Nephron (organoid): ENCODE measurements around the gene HMCN2.

Experiments
- H3K27ac Mint-ChIP-seq, 3 experiments: 2 replicates each; pipeline ENCODE4 v1.8.0; 2020; ENCODE audit warnings: mixed read lengths in 3 of 3, mild to moderate bottlenecking in 2 of 3, moderate library complexity in 1 of 3
- H3K27me3 Mint-ChIP-seq: 2 replicates; pipeline ENCODE4 v1.8.0; 2021; ENCODE audit warnings: low read depth, mild to moderate bottlenecking, moderate library complexity, mixed read lengths
- H3K36me3 Mint-ChIP-seq: 2 replicates; pipeline ENCODE4 v1.8.0; 2020; ENCODE audit warnings: low read depth, mixed read lengths
- H3K4me1 Mint-ChIP-seq: 2 replicates; pipeline ENCODE4 v1.8.0; 2020; ENCODE audit warnings: mixed read lengths
- H3K4me3 Mint-ChIP-seq, 3 experiments: 2 replicates each; pipeline ENCODE4 v1.8.0; 2020; ENCODE audit warnings: mild to moderate bottlenecking in 3 of 3, mixed read lengths in 3 of 3, moderate library complexity in 2 of 3
- H3K9me3 Mint-ChIP-seq: 2 replicates; pipeline ENCODE4 v1.8.0; 2020; ENCODE audit warnings: mixed read lengths
- TF ChIP-seq, protein P1 (sequence below), 3 experiments: fragments of 200-600 bp; sonication (generic); IDR thresholded peaks; one replicate each; pipeline ENCODE4 v1.5.0; 2021; ENCODE audit warnings: antibody characterized with exemption in 3 of 3; ENCODE audit not compliant: unreplicated experiment in 3 of 3

HMCN2 gene

GRCh38 chr9:130259044-130259443 lies 6.5 kb upstream of the HMCN2 start:
- Mint-ChIP-seq H3K27me3 (peaks cover 45% of the 10 kb centered on the region), H3K9me3 (peaks cover 2% of the 10 kb centered on the region), H3K27ac (no peak overlapping the region), H3K4me3 (no peak overlapping the region), H3K36me3 (no peaks in the 10 kb centered on the region), H3K4me1 (peaks cover 35% of the 10 kb centered on the region)
- TF ChIP-seq, protein P1, sequence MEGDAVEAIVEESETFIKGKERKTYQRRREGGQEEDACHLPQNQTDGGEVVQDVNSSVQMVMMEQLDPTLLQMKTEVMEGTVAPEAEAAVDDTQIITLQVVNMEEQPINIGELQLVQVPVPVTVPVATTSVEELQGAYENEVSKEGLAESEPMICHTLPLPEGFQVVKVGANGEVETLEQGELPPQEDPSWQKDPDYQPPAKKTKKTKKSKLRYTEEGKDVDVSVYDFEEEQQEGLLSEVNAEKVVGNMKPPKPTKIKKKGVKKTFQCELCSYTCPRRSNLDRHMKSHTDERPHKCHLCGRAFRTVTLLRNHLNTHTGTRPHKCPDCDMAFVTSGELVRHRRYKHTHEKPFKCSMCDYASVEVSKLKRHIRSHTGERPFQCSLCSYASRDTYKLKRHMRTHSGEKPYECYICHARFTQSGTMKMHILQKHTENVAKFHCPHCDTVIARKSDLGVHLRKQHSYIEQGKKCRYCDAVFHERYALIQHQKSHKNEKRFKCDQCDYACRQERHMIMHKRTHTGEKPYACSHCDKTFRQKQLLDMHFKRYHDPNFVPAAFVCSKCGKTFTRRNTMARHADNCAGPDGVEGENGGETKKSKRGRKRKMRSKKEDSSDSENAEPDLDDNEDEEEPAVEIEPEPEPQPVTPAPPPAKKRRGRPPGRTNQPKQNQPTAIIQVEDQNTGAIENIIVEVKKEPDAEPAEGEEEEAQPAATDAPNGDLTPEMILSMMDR (IDR thresholded peaks at IDR 0.05; ENCODE audit: unreplicated experiment in 3 of 3), result no peak

DNA sequence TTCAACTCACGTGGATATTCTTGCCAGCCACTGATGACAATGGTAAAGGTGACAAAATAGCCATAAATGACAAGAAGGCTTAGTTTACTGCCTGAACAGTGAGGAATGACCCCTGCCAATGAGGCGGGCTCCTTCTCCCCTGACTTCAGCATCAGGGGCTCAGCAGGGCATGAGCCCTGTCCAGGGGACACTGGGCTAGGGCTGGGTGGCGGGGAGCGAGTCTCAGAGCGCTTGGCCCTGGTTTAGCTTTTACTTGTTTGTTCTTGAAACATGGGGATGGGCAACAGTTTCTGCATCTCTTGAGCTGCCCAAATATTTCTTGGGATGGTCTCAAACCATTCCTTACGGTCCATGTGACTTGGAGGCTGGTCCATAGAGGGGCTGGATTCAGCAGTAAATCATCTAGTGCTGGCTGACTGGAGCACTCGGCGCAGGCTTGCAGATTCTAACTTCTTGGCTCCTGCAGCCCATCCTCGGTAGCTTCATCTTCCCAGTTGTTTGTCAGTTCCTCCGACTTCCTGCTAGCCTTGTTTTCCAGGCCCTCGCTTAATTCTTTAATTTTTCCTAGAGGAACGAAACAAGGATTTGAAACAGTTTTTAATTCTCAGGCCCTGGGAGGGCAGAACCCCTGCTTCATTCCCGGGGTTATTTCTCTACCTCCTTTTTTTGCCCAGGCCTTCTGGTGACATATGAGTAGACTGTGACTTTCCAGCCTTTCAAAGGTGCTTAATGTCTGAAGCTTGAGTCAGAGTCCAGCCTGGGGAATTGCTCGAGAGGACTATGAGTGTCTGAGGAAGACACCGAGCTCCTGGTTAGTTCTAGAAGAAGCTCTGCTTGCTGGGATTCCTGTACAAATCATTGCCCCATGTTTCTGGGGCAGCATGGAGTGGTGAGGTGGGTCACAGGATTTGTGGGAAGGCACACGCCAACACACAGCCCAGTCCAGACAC lies 4.5 kb upstream of the HMCN2 start:
- Mint-ChIP-seq H3K36me3 (no peaks in the 10 kb centered on the region), H3K4me3 (no peak overlapping the region), H3K27me3 (peaks cover 66% of the 10 kb centered on the region), H3K9me3 (peaks cover 2% of the 10 kb centered on the region), H3K27ac (peak overlapping the region in 2 of 3 experiments; percentile 25 to 53), H3K4me1 (peaks cover 21% of the 10 kb centered on the region)
- TF ChIP-seq, protein P1 (IDR thresholded peaks at IDR 0.05; ENCODE audit: unreplicated experiment in 3 of 3), result no peak

- Mint-ChIP-seq H3K36me3 (no peaks in the 10 kb centered on the region), H3K4me1 (peaks cover 25% of the 10 kb centered on the region), H3K4me3 (peak overlapping the region in 1 of 3 experiments; percentile 7), H3K27ac (no peak overlapping the region), H3K27me3 (peaks cover 76% of the 10 kb centered on the region), H3K9me3 (peaks cover 2% of the 10 kb centered on the region)
- TF ChIP-seq, protein P1 (IDR thresholded peaks at IDR 0.05; ENCODE audit: unreplicated experiment in 3 of 3), result no peak
These were observed 3.4 kb upstream of the HMCN2 start for GRCh38 chr9:130262061-130262745.

GRCh38 chr9:130262771-130263170 lies 2.8 kb upstream of the HMCN2 start:
- TF ChIP-seq, protein P1 (IDR thresholded peaks at IDR 0.05; ENCODE audit: unreplicated experiment in 3 of 3), result no peak
- Mint-ChIP-seq H3K27ac (no peak overlapping the region), H3K9me3 (peaks cover 2% of the 10 kb centered on the region), H3K4me1 (peaks cover 25% of the 10 kb centered on the region), H3K27me3 (peaks cover 77% of the 10 kb centered on the region), H3K4me3 (peak overlapping the region in 1 of 3 experiments; percentile 7), H3K36me3 (no peaks in the 10 kb centered on the region)

DNA sequence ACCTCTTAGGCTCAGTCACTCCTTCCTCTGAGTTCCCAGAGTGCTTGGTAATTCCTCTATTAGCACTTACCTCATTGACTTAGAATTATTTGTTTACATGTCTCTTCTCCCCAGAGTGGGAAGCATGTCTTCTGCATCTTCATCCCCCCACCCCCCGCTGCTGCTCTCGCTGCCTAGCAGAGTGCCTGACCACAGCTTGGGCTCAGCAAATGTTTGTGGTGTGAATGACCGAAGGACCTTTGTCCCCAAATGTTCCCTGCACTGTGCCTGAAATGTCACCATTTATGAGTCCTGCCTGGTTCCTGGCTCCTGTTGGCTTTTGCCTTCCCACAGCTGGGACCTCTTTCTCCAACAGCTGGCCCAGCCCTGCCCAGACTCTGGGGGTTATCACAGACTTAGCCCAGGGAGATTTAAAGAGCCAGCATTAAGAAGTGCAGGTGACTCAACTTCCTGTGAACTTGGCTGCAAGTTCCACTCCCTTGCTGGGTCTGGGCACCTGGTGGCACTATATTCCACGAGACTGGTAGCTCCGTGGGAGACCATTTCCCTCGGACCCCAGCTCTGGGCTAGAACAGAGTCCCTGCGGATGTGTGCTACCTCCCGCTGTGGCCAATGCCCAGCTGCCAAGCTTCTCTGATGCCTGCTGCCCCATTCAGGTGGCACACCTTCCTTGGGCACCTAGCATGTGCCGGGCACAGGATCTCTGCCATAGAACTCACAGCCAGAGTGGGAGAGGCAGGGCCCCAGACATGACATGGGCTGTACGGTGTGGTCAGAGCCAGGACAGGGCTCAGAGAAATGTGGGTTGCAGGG lies 1.8 kb upstream of the HMCN2 start:
- peaks cover 88% of the 10 kb centered on the region for H3K27me3 Mint-ChIP-seq
- peaks cover 2% of the 10 kb centered on the region for H3K9me3 Mint-ChIP-seq
- H3K4me1 Mint-ChIP-seq, result peaks cover 31% of the 10 kb centered on the region
- H3K36me3 Mint-ChIP-seq, result no peaks in the 10 kb centered on the region
- TF ChIP-seq, protein P1 (IDR thresholded peaks at IDR 0.05; ENCODE audit: unreplicated experiment in 3 of 3), result no peak
- no peak overlapping the region for H3K4me3 Mint-ChIP-seq
- no peak overlapping the region for H3K27ac Mint-ChIP-seq
